T-helper 2 cell (primary cell): ENCODE measurements around the gene PRSS8.

Experiments
- DNase-seq, 5 experiments: peaks; one replicate each; pipeline versions ENCODE4 v3.0.0 to v3.0.0-alpha.2; 2012 to 2022

Gene PRSS8

GRCh38 chr16:31128711-31129567, 6.6 kb downstream of the PRSS8 start:
- no peak for DNase-seq

DNA sequence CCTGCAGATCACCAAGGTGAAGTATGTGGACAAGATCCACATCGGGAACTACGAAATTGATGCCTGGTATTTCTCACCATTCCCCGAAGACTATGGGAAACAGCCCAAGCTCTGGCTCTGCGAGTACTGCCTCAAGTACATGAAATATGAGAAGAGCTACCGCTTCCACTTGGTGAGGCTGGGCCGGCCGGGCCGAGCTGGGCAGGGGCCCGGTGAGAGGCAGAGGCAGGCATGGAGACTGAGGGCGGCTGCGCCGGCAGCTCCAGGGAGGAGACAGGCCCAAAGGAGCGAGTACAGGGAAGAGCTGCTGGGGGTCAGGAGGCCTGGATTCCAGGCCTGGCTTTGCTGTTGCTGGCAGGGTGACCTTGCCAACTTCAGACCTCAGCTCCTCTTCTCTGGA, 8.3 kb downstream of the PRSS8 start:
- DNase-seq, result no peak

GRCh38 chr16:31125844-31126243, 9.7 kb downstream of the PRSS8 start:
- no peak for DNase-seq

DNA sequence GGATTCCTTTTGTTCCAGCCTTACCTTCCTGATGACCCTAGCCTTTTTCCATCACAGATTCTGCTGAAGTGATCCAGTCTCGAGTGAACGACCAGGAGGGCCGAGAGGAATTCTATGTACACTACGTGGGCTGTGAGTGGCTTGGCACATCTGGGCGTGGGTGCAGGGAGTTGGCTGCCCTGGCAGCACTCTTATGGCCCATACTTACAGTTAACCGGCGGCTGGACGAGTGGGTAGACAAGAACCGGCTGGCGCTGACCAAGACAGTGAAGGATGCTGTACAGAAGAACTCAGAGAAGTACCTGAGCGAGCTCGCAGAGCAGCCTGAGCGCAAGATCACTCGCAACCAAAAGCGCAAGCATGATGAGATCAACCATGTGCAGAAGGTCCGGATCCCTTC, 15.4 kb downstream of the PRSS8 start:
- no peak for DNase-seq

DNA sequence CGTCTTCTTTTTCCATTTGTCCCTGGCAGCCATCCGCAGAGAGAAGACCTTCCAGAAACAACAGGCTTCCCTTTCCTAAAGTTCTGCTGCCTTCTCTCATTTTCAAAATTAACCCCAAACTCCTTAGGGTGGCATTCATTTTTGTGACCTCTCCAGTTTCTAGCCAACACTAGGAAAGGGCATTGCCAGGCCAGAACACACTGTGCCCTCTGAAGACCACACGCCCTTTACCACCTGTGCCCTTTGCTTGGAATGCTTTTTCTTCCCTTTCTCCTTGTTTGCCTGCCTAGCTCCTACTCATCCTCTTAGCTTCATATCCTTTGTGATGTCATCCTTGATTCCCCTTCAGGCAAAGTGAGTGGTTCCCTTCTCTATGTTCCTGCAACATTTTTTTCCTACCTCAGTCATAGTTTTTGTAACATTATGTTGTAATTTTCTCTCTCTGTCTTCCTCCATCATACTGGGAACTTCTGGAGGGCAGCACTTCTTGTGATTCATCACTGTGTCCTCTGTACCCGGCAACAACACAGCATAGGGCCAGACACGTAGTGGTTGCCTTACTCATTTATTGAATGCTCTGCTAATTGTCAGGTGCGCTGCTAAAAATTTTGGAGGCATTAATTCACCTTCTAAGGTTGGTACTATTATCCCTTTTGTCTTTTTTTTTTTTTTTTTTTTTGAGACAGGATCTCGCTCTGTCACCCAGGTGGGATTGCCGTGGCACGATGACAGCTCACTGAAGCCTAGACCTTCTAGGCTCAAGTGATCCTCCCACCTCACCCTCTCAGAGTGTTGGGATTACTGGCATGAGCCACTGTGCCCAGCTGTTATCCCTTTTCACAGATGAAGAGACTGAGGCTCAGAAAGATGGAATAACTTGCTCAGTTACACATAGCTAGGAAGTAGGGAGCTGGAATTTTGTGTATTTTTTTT, 17.0 kb downstream of the PRSS8 start:
- no peak for DNase-seq

- DNase-seq, result peak; percentile 94 to 98 (median 95)
These were observed 17.9 kb downstream of the PRSS8 start, which contains the start of gene KAT8 for GRCh38 chr16:31117384-31118222. Gene KAT8, plus strand, starts transcription at chr16:31117664. Its CDS starts 18 bp downstream, at chr16:31117682.

- no peak for DNase-seq
These were observed 21.1 kb downstream of the PRSS8 start for GRCh38 chr16:31114468-31114867.

- no peak for DNase-seq
These were observed 22.1 kb downstream of the PRSS8 start for GRCh38 chr16:31113121-31114120.

- DNase-seq, result no peak
These were observed 22.8 kb downstream of the PRSS8 start for GRCh38 chr16:31112711-31113110.

GRCh38 chr16:31111881-31112466, 23.6 kb downstream of the PRSS8 start:
- no peak for DNase-seq

GRCh38 chr16:31110106-31111034, 25.2 kb downstream of the PRSS8 start:
- DNase-seq, result no peak

DNA sequence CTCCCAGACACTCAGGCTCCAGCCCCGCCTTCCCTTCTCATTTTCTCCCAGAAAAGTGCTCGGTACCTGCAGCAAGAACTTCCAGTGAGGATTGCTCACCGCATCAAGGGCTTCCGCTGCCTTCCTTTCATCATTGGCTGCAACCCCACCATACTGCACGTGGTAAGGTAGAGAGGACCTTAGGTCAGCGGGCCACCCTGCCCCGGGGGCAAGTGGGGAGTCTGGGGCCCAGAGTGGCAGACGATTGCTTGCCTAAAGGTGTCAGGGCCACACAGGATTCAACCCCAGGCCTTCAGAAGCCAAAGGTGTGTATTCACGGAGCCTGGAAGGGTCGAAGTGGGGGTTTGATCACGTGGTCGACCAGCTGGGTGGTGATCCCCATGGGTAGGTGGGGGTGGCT, 25.9 kb downstream of the PRSS8 start:
- DNase-seq, result no peak

DNA sequence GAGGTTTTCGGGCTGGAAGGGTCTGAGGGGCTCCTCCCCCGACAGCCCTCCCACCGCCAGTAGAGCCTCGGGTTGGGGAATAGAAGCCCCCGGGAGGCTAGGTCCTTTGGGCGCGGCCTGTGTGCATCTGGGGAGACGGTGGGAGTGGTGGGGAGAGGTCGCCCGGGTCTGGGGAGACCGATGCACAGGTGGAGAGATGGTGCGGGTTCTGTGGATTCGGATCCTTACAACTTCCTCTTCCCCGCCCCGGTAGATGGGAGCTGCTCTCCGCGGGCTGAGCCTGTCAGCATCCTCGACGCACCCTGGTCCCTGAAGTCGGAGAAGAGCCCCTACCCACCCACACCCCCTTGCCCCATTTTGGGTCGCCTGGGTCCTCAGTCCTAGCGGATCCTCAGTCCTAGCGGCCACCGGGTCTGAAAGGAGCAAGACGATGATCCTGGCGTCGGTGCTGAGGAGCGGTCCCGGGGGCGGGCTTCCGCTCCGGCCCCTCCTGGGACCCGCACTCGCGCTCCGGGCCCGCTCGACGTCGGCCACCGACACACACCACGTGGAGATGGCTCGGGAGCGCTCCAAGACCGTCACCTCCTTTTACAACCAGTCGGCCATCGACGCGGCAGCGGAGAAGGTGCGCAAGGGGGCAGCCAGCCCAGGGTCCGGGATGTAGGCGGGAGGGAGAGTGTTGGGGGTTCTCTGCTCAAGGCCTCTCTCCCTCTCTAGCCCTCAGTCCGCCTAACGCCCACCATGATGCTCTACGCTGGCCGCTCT, 26.6 kb downstream of the PRSS8 start:
- no peak for DNase-seq

DNA sequence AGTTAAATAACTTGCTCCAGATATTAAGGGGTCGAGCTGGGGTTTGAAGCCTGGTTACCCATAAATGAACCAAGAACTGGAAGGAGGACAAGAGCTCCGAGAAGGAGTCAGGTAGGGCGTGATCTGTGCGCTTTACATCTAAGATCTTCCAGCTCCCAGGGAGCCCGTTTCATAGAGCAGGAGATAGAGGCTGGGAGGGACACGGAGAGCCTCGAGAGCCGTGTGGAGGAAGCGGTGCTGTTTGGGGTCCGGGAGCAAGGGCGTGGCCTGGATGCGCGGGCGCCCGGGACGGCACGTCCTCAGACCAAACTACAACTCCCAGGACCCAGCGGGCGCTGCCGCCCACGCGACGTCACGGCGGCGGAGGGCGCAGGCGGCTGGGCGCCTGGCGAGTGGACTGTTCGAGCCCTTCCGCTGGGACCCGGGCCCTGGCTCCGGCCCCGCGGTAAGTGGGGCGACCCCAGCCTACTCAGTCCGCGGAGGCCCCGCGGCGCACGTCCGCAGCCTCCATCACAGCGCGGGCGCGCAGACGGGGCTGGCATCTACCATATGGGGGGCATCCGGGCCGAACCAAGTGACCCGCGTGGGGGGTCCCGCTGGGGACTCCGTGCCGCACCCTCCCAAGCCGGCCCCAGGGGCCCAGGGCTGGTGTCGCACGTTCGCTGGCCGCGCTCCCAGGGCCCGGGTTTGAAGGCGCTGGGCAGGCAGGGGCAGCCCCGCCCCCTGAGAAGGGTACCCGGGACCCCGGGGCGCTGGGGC, 27.3 kb downstream of the PRSS8 start, which contains the start of gene BCKDK:
Gene BCKDK, plus strand, starts transcription at position 352 of the 759 bp plus-strand sequence. CDS start 838 bp downstream, outside the sequence.
- DNase-seq, result peak; percentile 28 to 81 (median 42)

- peak in 1 of 5 experiments; percentile 55 for DNase-seq
These were observed 28.1 kb downstream of the PRSS8 start for GRCh38 chr16:31107465-31107867.

GRCh38 chr16:31106509-31107464, 28.7 kb downstream of the PRSS8 start:
- no peak for DNase-seq
